Lung (tissue), 12 donors: ENCODE results near the gene MIPOL1. TPM values are rescaled to one million over a fixed set of nuclear protein-coding genes. Genes with fewer than 3 reads are reported as not detected.
"Not testable (repeated sequence)": the region's sequence is repeated elsewhere in the genome, so short reads cannot be mapped to it uniquely, and the experiment has no call there.

ENCODE experiments used
- ATAC-seq: fragments of 200-7000 bp; cut with Tn5 transposase; one replicate; pipeline ENCODE4 v1.9.1; 2020; ENCODE audit warnings: moderate number of reproducible peaks; ENCODE audit not compliant: insufficient read depth, low FRiP score
- DNase-seq, 3 donors: peaks; one replicate each; pipeline ENCODE4 v3.0.0-alpha.2; 2013 to 2017
- H3K27ac ChIP-seq, 2 donors: one replicate each; pipeline ENCODE4 v1.5.1; 2013; ENCODE audit warnings: mild to moderate bottlenecking in 2 of 2, moderate library complexity in 2 of 2, control low read depth in 1 of 2, inconsistent platforms in 1 of 2, low read depth in 1 of 2, low read length in 1 of 2
- H3K27me3 ChIP-seq, 3 donors: one replicate each; pipeline ENCODE4 v1.5.1; 2013; ENCODE audit warnings: low read length in 2 of 3; ENCODE audit not compliant: control insufficient read depth in 3 of 3, insufficient read depth in 3 of 3
- H3K36me3 ChIP-seq, 4 donors: one replicate each; pipeline ENCODE4 v1.5.1; 2013; ENCODE audit warnings: low read length in 4 of 4, mild to moderate bottlenecking in 1 of 4, moderate library complexity in 1 of 4; ENCODE audit not compliant: control insufficient read depth in 4 of 4, insufficient read depth in 4 of 4
- H3K4me1 ChIP-seq, 5 donors: one replicate each; pipeline ENCODE4 v1.5.1; 2013; ENCODE audit warnings: low read length in 5 of 5, mild to moderate bottlenecking in 2 of 5, moderate library complexity in 1 of 5; ENCODE audit not compliant: control insufficient read depth in 5 of 5, insufficient read depth in 5 of 5
- H3K4me3 ChIP-seq: one replicate; pipeline ENCODE4 v1.5.1; 2013; ENCODE audit warnings: mild to moderate bottlenecking, control low read depth, moderate library complexity
- H3K9ac ChIP-seq, 2 donors: one replicate each; pipeline ENCODE4 v1.5.1; 2013; ENCODE audit warnings: low read length in 2 of 2, control low read depth in 1 of 2; ENCODE audit not compliant: insufficient read depth in 1 of 2
- H3K9me3 ChIP-seq, 4 donors: one replicate each; pipeline ENCODE4 v1.5.1; 2013; ENCODE audit warnings: low read length in 3 of 4, mild to moderate bottlenecking in 1 of 4, moderate library complexity in 1 of 4; ENCODE audit not compliant: control insufficient read depth in 4 of 4, insufficient read depth in 3 of 4
- CTCF ChIP-seq: IDR thresholded peaks from 2 replicates; pipeline ENCODE4 v1.5.1; 2012; ENCODE audit warnings: mild to moderate bottlenecking; ENCODE audit errors: control extremely low read depth, extremely low read depth
- WGBS, 2 donors: extraction: QIAGEN DNeasy Blood & Tissue Kit; methylation state at CpG; one replicate each; pipeline ENCODE4 v1.1.7; 2013; 5-methylcytosine and 5-hydroxymethylcytosine counted together
- polyA plus RNA-seq, 2 donors: library from polyadenylated mRNA; stranded (reverse); fragments of 200-250 nt; gene quantifications; one replicate each; pipeline ENCODE4 v1.2.1, GENCODE V29; 2013
- total RNA-seq, 2 donors: library from RNA; depleted of rRNA in 1 of 2; stranded (reverse); fragments of >200 nt in 1 of 2; gene quantifications; one replicate each; pipeline ENCODE4 v1.2.1, GENCODE V29; 2014 to 2021
- donor health status: control.
- donor health status: control.
- donor health status: Bipolar disorder and iron deficiency.
- donor health status: healthy.
- donor health status: DM: yes; HTN: yes; CAD: no.

Gene MIPOL1
- total and polyA plus RNA-seq, 4 donors: 2.3 to 49.9 (median 7.0) TPM

- Histone ChIP-seq H3K4me3 (no peak overlapping the region), H3K27me3 (no peaks in the 10 kb centered on the region), H3K27ac (no peak overlapping the region), H3K4me1 (no peaks in the 10 kb centered on the region), H3K9me3 (no peaks in the 10 kb centered on the region), H3K9ac (no peak overlapping the region), H3K36me3 (no peaks in the 10 kb centered on the region)
- 59 to 61% methylated on average over 5 of the region's 5 CpGs for WGBS, 2 donors
- ATAC-seq (no peak), DNase-seq (peak in 2 of 3 donors; percentile 71 to 81)
- TF ChIP-seq CTCF: peak; percentile 24
Measured at GRCh38 chr14:37230551-37231194, 32.9 kb downstream of the MIPOL1 start.

- peak in 2 of 3 donors; percentile 47 for DNase-seq
- no peaks in the 10 kb centered on the region for H3K36me3 ChIP-seq
- no peaks in the 10 kb centered on the region for H3K4me1 ChIP-seq
- H3K27me3 ChIP-seq: no peaks in the 10 kb centered on the region
- H3K9ac ChIP-seq: no peak overlapping the region
- WGBS, 2 donors: 0 to 10% methylated on average over 1 of the region's 1 CpG
- H3K27ac ChIP-seq: no peak overlapping the region
- peak; percentile 27 for ATAC-seq
- H3K4me3 ChIP-seq: no peak overlapping the region
- no peaks in the 10 kb centered on the region for H3K9me3 ChIP-seq
- peak; percentile 25 for TF ChIP-seq CTCF
Measured at GRCh38 chr14:37232907-37233481, 35.3 kb downstream of the MIPOL1 start.

- no peak overlapping the region for H3K4me3 ChIP-seq
- WGBS, 2 donors: 93 to 96% methylated on average over 3 of the region's 3 CpGs
- no peaks in the 10 kb centered on the region for H3K27me3 ChIP-seq
Measured at GRCh38 chr14:37234222-37234621, 36.5 kb downstream of the MIPOL1 start.

DNA sequence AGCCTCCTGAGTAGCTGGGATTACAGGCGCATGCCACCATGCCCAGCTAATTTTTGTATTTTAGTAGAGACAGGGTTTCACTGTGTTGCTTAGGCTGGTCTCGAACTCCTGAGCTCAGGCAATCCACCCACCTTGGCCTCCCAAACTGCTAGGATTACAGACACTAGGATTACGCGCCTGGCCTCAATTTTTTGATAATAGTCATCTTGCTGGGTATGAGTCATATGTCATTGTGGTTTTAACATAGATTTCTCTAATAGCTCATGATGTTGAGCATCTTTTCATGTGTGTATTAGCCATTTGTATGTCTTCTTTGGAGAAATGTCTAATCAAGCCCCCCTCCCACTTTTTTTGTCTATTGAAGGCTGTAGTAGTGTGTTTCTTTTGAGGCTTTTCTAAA, 38.3 kb downstream of the MIPOL1 start:
- not testable (repeated sequence) for H3K27me3 ChIP-seq, H3K4me1 ChIP-seq, H3K27ac ChIP-seq, H3K36me3 ChIP-seq, DNase-seq, ATAC-seq, H3K9me3 ChIP-seq, H3K9ac ChIP-seq, H3K4me3 ChIP-seq
- WGBS, 2 donors: 94 to 96% methylated on average over 4 of the region's 4 CpGs

More at GRCh38 chr14:37234222-37234621, 36.5 kb downstream of the MIPOL1 start:
- H3K9me3 ChIP-seq: no peaks in the 10 kb centered on the region
- no peak overlapping the region for H3K9ac ChIP-seq
- ATAC-seq: no peak
- no peaks in the 10 kb centered on the region for H3K36me3 ChIP-seq
- H3K4me1 ChIP-seq: no peaks in the 10 kb centered on the region
- TF ChIP-seq CTCF: no peak
- DNase-seq: no peak
- no peak overlapping the region for H3K27ac ChIP-seq
